Activated CD4-positive, CD25-positive, alpha-beta regulatory T cell (primary cell): ENCODE measurements around the gene ZNF33A.
"Not testable (repeated sequence)": the region's sequence is repeated elsewhere in the genome, so short reads cannot be mapped to it uniquely, and the experiment has no call there.

Source experiments
- DNase-seq, 4 experiments: peaks; one replicate each; lab custom pipeline; 2025; lab: John Stamatoyannopoulos, UW

ZNF33A gene

DNA sequence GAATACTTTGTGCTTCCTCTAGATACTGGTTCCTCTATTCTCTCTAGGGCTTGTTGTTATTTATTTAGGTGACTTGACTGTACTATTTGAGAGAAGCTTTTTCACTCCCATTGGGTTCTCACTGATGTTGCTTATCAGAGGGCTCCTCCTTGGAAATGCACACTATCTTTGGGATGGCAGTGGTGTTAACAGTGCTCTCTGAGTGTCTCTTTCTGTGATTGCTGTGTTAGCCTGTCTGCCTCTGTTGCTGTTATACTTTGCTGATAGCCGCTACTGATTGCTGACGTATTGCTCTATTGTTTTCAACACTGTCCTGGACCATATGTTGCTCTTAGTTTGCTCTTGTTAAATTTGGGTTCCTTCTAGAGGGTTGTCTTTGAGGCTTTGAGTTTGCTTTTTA lies 34.7 kb downstream of the ZNF33A start:
- DNase-seq = no peak

GRCh38 chr10:38047666-38048065 lies 37.2 kb downstream of the ZNF33A start:
- DNase-seq = no peak

DNA sequence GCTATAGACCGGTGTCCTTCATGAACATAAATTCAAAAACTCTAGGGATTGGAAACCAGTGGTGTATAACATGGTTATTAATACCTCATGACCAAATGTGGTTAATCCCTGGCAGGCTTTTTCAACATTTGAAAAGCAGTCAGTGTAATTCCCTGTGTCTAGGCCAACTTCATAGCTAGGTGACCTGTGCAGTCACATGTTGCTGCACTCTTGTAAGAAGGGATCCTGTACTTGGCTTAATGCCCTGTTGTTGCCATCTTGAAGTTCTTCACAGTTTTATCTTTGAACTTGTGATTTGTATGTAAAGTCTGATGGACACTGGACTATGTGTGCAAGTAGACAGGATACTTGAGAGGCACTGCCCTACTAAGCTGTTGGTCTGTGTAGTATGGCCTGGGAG lies 39.7 kb downstream of the ZNF33A start:
- no peak for DNase-seq

DNA sequence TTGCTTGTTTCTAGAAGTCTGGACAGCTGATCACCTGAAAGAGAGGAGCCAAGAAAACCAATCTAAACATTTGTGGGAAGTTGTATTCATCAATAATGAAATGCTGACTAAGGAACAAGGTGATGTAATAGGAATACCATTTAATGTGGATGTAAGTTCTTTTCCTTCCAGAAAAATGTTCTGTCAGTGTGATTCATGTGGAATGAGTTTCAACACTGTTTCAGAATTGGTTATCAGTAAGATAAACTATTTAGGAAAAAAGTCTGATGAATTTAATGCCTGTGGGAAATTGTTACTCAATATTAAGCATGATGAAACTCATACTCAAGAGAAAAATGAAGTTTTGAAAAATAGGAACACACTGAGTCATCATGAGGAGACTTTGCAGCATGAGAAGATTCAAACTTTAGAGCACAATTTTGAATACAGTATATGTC lies 43.9 kb downstream of the ZNF33A start:
- DNase-seq = no peak

GRCh38 chr10:38055274-38055894 lies 44.9 kb downstream of the ZNF33A start:
- DNase-seq = not testable (repeated sequence)

DNA sequence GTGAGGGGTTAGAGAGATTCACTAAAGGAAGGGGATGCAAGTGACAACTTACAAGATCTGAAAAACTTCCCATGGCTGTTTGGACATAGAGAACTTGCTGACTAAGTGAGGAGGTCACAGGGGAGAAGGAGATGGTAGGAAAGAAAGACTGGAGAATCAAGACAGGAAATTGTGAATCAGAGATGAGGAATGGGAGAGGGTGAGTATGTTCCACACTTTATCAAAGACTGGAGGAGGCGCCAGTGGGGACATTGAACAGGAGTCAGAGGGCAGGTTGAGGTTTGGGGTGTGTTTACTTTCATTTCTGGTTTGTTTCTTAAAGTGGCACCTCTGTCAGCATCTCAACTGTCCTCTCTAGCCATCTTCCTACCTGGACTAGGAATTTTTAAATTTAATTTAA lies 59.2 kb downstream of the ZNF33A start:
- not testable (repeated sequence) for DNase-seq

GRCh38 chr10:38070501-38070900 lies 60.0 kb downstream of the ZNF33A start:
- DNase-seq = no peak

- no peak for DNase-seq
These were observed 62.1 kb downstream of the ZNF33A start for GRCh38 chr10:38072552-38072951.

- no peak for DNase-seq
These were observed 66.2 kb downstream of the ZNF33A start for GRCh38 chr10:38076687-38077086.

DNA sequence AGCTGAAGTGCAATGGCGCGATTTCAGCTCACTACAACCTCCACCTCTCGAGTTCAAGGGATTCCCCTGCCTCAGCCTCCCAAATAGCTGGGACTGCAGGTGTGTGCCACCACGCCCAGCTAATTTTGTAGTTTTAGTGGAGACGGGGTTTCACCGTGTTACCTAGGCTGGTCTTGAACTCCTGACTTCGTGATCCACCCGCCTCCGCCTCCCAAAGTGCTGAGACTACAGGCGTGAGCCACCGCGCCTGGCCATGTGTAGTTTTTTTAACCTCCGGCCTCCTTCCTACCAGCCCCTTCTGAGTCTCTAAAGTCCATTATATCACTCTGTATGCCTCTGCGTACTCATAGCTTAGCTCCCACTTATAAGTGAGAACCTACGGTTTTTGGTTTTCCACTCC lies 82.8 kb downstream of the ZNF33A start:
- DNase-seq = not testable (repeated sequence)

DNA sequence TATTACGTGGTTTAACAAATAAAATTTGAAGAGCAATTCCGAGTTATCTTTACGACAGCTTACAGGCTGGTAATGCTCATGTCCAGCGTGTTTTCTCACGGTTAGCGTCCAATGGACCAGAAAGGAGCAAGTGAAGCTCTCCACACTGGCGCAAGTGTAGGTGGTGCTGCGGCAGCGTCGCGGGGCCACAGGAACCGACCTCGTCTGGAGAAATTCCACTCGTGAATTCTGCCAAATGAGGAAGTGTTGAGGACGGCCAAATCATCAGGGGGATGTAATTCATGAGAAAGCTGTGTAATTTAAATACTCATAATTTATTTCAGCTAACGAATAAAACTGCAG lies 83.3 kb downstream of the ZNF33A start:
- DNase-seq = no peak

GRCh38 chr10:38094158-38094926 lies 83.9 kb downstream of the ZNF33A start, which contains the start of gene ZNF37A:
ZNF37A (plus strand) TSS chr10:38094337; CDS start chr10:38096618, 2,281 bp downstream.
- DNase-seq = peak; percentile 74 to 89 (median 78)

GRCh38 chr10:38094927-38095574 lies 84.6 kb downstream of the ZNF33A start:
- no peak for DNase-seq

DNA sequence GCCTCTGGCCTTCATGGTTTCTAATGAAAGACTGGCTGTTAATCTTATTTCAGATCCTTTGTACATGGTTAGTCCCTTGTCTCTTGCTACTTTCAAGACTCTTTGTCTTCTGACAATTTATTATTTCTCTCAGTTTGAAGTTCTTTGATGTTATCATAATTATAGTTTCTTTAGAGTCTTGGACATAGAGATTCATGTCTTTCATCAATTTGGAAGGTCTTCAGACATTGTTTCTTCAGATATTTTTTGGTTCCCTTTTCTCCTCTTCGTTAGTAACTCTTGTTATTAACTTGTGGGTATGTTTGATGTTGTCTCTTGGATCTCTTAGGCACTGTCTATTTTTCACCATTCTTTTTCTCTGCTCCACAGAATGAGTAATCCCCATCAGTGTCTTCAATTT lies 92.4 kb downstream of the ZNF33A start:
- no peak for DNase-seq

DNA sequence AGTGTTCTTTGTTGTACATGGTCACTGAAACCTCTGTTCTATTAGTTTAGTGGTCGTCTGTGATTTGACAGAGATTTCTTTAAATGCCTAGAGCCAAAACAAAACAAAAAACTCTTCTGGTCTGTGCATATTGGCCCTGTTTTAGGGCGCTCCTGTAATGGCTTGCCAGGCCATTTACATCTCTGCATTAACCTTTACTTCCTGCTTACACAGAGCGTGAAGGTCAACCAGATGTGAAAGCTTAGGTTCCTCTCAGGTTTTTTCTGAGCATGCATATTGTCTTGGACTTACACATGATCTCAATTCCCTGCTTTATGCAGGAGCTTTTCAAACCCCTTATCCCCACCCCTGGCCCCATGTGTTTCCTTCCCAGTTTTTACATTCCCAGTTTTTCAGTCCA lies 93.3 kb downstream of the ZNF33A start:
- DNase-seq = no peak

- no peak for DNase-seq
These were observed 101.7 kb downstream of the ZNF33A start for GRCh38 chr10:38112159-38112558.
